ENCODE results near the gene PRKAG2.

DNA sequence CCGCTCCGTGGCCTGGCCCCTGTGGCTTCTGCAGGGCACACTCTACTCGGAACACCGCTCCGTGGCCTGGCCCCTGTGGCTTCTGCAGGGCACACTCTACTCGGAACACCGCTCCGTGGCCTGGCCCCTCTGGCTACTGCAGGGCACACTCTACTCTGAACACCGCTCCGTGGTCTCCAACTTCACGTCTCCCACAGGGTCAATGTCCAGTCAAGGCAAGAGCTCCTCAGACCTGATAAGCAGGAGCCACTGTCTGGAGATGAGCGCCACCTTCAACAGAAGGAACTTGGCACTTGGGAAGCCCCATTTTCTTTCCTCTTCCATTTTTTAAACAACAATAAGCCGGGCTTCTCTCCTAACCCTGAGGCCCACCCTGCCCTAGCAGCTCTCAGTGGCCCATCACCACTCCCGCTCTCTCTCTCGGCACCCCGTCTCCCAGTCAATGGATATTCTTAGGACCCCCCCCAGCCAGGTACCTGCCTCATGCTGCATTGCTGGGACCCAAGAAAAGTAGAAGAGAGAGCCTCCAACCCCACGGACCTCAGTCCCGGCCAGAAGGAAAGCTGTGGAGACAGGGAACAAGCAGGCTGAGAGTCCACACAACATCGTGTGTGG, 56.3 kb downstream of the PRKAG2 start:
- TF ChIP-seq, protein P1, sequence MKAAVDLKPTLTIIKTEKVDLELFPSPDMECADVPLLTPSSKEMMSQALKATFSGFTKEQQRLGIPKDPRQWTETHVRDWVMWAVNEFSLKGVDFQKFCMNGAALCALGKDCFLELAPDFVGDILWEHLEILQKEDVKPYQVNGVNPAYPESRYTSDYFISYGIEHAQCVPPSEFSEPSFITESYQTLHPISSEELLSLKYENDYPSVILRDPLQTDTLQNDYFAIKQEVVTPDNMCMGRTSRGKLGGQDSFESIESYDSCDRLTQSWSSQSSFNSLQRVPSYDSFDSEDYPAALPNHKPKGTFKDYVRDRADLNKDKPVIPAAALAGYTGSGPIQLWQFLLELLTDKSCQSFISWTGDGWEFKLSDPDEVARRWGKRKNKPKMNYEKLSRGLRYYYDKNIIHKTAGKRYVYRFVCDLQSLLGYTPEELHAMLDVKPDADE (IDR thresholded peaks at IDR 0.05), result no peak
- TF ChIP-seq CTCF (conservative IDR thresholded peaks at IDR 0.05; ENCODE audit: low read depth in 2 of 2), result no peak
- TF ChIP-seq, protein P2, sequence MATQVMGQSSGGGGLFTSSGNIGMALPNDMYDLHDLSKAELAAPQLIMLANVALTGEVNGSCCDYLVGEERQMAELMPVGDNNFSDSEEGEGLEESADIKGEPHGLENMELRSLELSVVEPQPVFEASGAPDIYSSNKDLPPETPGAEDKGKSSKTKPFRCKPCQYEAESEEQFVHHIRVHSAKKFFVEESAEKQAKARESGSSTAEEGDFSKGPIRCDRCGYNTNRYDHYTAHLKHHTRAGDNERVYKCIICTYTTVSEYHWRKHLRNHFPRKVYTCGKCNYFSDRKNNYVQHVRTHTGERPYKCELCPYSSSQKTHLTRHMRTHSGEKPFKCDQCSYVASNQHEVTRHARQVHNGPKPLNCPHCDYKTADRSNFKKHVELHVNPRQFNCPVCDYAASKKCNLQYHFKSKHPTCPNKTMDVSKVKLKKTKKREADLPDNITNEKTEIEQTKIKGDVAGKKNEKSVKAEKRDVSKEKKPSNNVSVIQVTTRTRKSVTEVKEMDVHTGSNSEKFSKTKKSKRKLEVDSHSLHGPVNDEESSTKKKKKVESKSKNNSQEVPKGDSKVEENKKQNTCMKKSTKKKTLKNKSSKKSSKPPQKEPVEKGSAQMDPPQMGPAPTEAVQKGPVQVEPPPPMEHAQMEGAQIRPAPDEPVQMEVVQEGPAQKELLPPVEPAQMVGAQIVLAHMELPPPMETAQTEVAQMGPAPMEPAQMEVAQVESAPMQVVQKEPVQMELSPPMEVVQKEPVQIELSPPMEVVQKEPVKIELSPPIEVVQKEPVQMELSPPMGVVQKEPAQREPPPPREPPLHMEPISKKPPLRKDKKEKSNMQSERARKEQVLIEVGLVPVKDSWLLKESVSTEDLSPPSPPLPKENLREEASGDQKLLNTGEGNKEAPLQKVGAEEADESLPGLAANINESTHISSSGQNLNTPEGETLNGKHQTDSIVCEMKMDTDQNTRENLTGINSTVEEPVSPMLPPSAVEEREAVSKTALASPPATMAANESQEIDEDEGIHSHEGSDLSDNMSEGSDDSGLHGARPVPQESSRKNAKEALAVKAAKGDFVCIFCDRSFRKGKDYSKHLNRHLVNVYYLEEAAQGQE (IDR thresholded peaks at IDR 0.05; ENCODE audit: unreplicated experiment), result no peak
- no peak for TF ChIP-seq EZH2 (IDR thresholded peaks at IDR 0.05; ENCODE audit: low read depth, unreplicated experiment)
- no peak for TF ChIP-seq EZH2phosphoT487 (IDR thresholded peaks at IDR 0.05; ENCODE audit: unreplicated experiment)
- TF ChIP-seq JUNB (IDR thresholded peaks at IDR 0.05; ENCODE audit: unreplicated experiment), result no peak
- no peak for TF ChIP-seq POLR2AphosphoS5 (IDR thresholded peaks at IDR 0.05; ENCODE audit: low read depth)
- no peak for TF ChIP-seq ZNF331 (CRISPR knock-in tag; IDR thresholded peaks at IDR 0.05; ENCODE audit: low read depth)
